H1 (cell line): ENCODE measurements around the gene GPRC5D. TPM values are rescaled to one million over a fixed set of nuclear protein-coding genes. Genes with fewer than 3 reads are reported as not detected.

ENCODE experiments used
- CTCF ChIA-PET: fragments of 300-600 bp; sonication (Branson Sonifier 250); formaldehyde crosslinking; loops from one replicate; lab custom pipeline; 2021; ENCODE audit not compliant: partially characterized antibody; lab: Charles Lee
- POLR2A ChIA-PET: fragments of 300-600 bp; sonication (Branson Sonifier 250); formaldehyde crosslinking; loops from one replicate; lab custom pipeline; 2021; ENCODE audit warnings: inconsistent platforms; ENCODE audit not compliant: partially characterized antibody; lab: Charles Lee
- DNase-seq, 2 experiments: peaks; one replicate each; pipeline versions ENCODE4 v3.0.0 to v3.0.0-alpha.2; 2010 to 2022; ENCODE audit warnings: low spot score in 2 of 2, low read depth in 1 of 2, mixed read lengths in 1 of 2
- FAIRE-seq: peaks from 2 replicates; lab custom pipeline; 2011; peaks lifted over from hg19 to GRCh38; lab: Jason Lieb, UNC
- H2AFZ ChIP-seq: 2 replicates; pipeline ENCODE4 v1.8.1; 2012; ENCODE audit warnings: low read length, inconsistent platforms
- H2AK5ac ChIP-seq: 2 replicates; pipeline ENCODE4 v1.6.1; 2013; ENCODE audit warnings: low read depth, low read length
- H2BK120ac ChIP-seq: replicated peaks from 2 replicates; pipeline ENCODE3; 2013; ENCODE audit warnings: low read depth, low read length, inconsistent platforms
- H2BK12ac ChIP-seq: 2 replicates; pipeline ENCODE4 v1.6.1; 2013; ENCODE audit warnings: low read depth, low read length
- H2BK15ac ChIP-seq: 2 replicates; pipeline ENCODE4 v1.6.1; 2013; ENCODE audit warnings: low read length
- H2BK20ac ChIP-seq: 2 replicates; pipeline ENCODE4 v1.6.1; 2013; ENCODE audit warnings: low read length
- H2BK5ac ChIP-seq: 2 replicates; pipeline ENCODE4 v1.6.1; 2013; ENCODE audit warnings: low read depth, low read length
- H3K14ac ChIP-seq: 2 replicates; pipeline ENCODE4 v1.6.1; 2013; ENCODE audit warnings: inconsistent platforms; ENCODE audit not compliant: insufficient read length
- H3K18ac ChIP-seq: 2 replicates; pipeline ENCODE4 v1.6.1; 2013; ENCODE audit warnings: low read length; ENCODE audit errors: extremely low read depth
- H3K23ac ChIP-seq: 2 replicates; pipeline ENCODE4 v1.6.1; 2013; ENCODE audit warnings: inconsistent platforms; ENCODE audit not compliant: insufficient read length
- H3K23me2 ChIP-seq: 2 replicates; pipeline ENCODE4 v1.6.1; 2013; ENCODE audit warnings: low read depth, low read length
- H3K27ac ChIP-seq: 2 replicates; pipeline ENCODE4 v1.6.1; 2011; ENCODE audit warnings: low read depth, low read length, inconsistent platforms
- H3K27me3 ChIP-seq, 4 experiments: replicated peaks in 1 of 4; 1 replicate in 1 of 4; 2 replicates in 3 of 4; pipeline versions ENCODE4 v1.6.1 to v1.8.1; 2011 to 2013; ENCODE audit warnings: low read length in 3 of 4, mild to moderate bottlenecking in 3 of 4, inconsistent platforms in 2 of 4, mixed read lengths in 2 of 4, moderate library complexity in 1 of 4; ENCODE audit not compliant: control insufficient read depth in 3 of 4, insufficient read depth in 3 of 4; ENCODE audit errors: extremely low read depth in 1 of 4
- H3K36me3 ChIP-seq, 4 experiments: 2 replicates each; pipeline versions ENCODE4 v1.6.1 to v1.8.1; 2011 to 2013; ENCODE audit warnings: mild to moderate bottlenecking in 4 of 4, low read length in 3 of 4, moderate library complexity in 2 of 4, control low read depth in 1 of 4, inconsistent platforms in 1 of 4; ENCODE audit not compliant: insufficient read depth in 4 of 4, control insufficient read depth in 2 of 4
- H3K4ac ChIP-seq: replicated peaks from 2 replicates; pipeline ENCODE3; 2013; ENCODE audit warnings: low read length, low read depth, mixed read lengths, inconsistent platforms; ENCODE audit not compliant: insufficient read length
- H3K4me1 ChIP-seq, 4 experiments: replicated peaks in 1 of 4; 1 replicate in 1 of 4; 2 replicates in 3 of 4; pipeline versions ENCODE4 v1.6.1 to v1.8.1; 2011 to 2013; ENCODE audit warnings: low read length in 3 of 4, inconsistent platforms in 2 of 4, mixed read lengths in 1 of 4; ENCODE audit not compliant: insufficient read depth in 4 of 4, control insufficient read depth in 3 of 4
- H3K4me2 ChIP-seq, 2 experiments: 2 replicates each; pipeline versions ENCODE4 v1.6.1 to v1.8.1; 2011 to 2013; ENCODE audit warnings: low read depth in 2 of 2, low read length in 2 of 2, control low read depth in 1 of 2, inconsistent platforms in 1 of 2, mild to moderate bottlenecking in 1 of 2; ENCODE audit not compliant: insufficient read depth in 1 of 2
- H3K4me3 ChIP-seq, 4 experiments: fragments of 200-600, 300-600 bp in 1 of 4; sonication (generic), shearing (Covaris generic), sonication (Bioruptor Twin) in 1 of 4; 2 replicates each; pipeline versions ENCODE4 v1.5.1 to v1.8.1; 2011 to 2016; ENCODE audit warnings: low read length in 4 of 4, low read depth in 3 of 4, control low read depth in 2 of 4, inconsistent platforms in 2 of 4, mild to moderate bottlenecking in 2 of 4, mixed read lengths in 1 of 4, moderate library complexity in 1 of 4; ENCODE audit not compliant: insufficient read depth in 2 of 4; ENCODE audit errors: extremely low read depth in 1 of 4
- H3K56ac ChIP-seq: replicated peaks from 2 replicates; pipeline ENCODE3; 2013; ENCODE audit warnings: low read depth, mild to moderate bottlenecking, mixed read lengths, low read length, inconsistent platforms; ENCODE audit not compliant: insufficient read length
- H3K79me1 ChIP-seq: 2 replicates; pipeline ENCODE4 v1.6.1; 2013; ENCODE audit warnings: low read depth, low read length, control low read depth
- H3K79me2 ChIP-seq, 2 experiments: 2 replicates each; pipeline versions ENCODE4 v1.6.1 to v1.8.1; 2012 to 2013; ENCODE audit warnings: low read length in 2 of 2, mild to moderate bottlenecking in 2 of 2, inconsistent platforms in 1 of 2; ENCODE audit not compliant: insufficient read depth in 2 of 2, control insufficient read depth in 1 of 2
- H3K9ac ChIP-seq, 4 experiments: replicated peaks in 1 of 4; 1 replicate in 1 of 4; 2 replicates in 3 of 4; pipeline versions ENCODE4 v1.6.1 to v1.8.1; 2011 to 2013; ENCODE audit warnings: low read depth in 3 of 4, low read length in 3 of 4, control low read depth in 2 of 4, mild to moderate bottlenecking in 2 of 4, moderate library complexity in 2 of 4, inconsistent platforms in 1 of 4; ENCODE audit errors: extremely low read depth in 1 of 4
- H3K9me3 ChIP-seq, 2 experiments: 2 replicates each; pipeline versions ENCODE4 v1.6.1 to v1.8.1; 2012 to 2013; ENCODE audit warnings: mild to moderate bottlenecking in 2 of 2, moderate library complexity in 2 of 2, control low read depth in 1 of 2, inconsistent platforms in 1 of 2, low read depth in 1 of 2, low read length in 1 of 2, mixed read lengths in 1 of 2; ENCODE audit not compliant: insufficient read depth in 2 of 2
- H4K20me1 ChIP-seq, 2 experiments: replicated peaks in 1 of 2; 2 replicates each; pipeline versions ENCODE3 to v1.8.1; 2011 to 2013; ENCODE audit warnings: inconsistent platforms in 2 of 2, low read length in 2 of 2, mild to moderate bottlenecking in 1 of 2; ENCODE audit not compliant: insufficient read depth in 2 of 2, control insufficient read depth in 1 of 2
- H4K5ac ChIP-seq: 2 replicates; pipeline ENCODE4 v1.6.1; 2013; ENCODE audit warnings: low read length, low read depth, mixed read lengths, inconsistent platforms; ENCODE audit not compliant: insufficient read length
- H4K8ac ChIP-seq: 2 replicates; pipeline ENCODE4 v1.8.0; 2013; ENCODE audit warnings: mild to moderate bottlenecking, moderate library complexity, low read length, inconsistent platforms; ENCODE audit not compliant: insufficient read depth; ENCODE audit errors: extremely low read depth
- H4K91ac ChIP-seq: replicated peaks from 2 replicates; pipeline ENCODE3; 2013; ENCODE audit warnings: low read length, mixed read lengths, inconsistent platforms; ENCODE audit not compliant: insufficient read length
- ASH2L ChIP-seq: fragments of 200-600, 300-600 bp; sonication (generic); IDR thresholded peaks from one replicate; pipeline ENCODE4 v1.7.1; 2017; ENCODE audit warnings: low read length
- BRCA1 ChIP-seq: IDR thresholded peaks from 2 replicates; pipeline ENCODE4 v1.6.1; 2012; ENCODE audit warnings: low read depth, low read length, improper control_type of control experiment
- CBX5 ChIP-seq: fragments of 300-800, 300-1000 bp; sonication (generic); IDR thresholded peaks from 2 replicates; pipeline ENCODE4 v1.7.1; 2016; ENCODE audit warnings: antibody characterized with exemption, low read length, low read depth
- FOSL1 ChIP-seq: IDR thresholded peaks from 2 replicates; pipeline ENCODE4 v1.6.1; 2011; ENCODE audit warnings: mild to moderate bottlenecking, low read depth, low read length, moderate library complexity; ENCODE audit not compliant: insufficient read depth
- GTF2F1 ChIP-seq: IDR thresholded peaks from 2 replicates; pipeline ENCODE4 v1.6.1; 2012; ENCODE audit warnings: low read depth, low read length, improper control_type of control experiment, borderline replicate concordance
- KDM1A ChIP-seq: fragments of 200-600, 300-600 bp; sonication (generic); IDR thresholded peaks from 2 replicates; pipeline ENCODE4 v1.7.1; 2016; ENCODE audit warnings: mild to moderate bottlenecking, low read length, borderline replicate concordance
- POLR2A ChIP-seq, 2 experiments: IDR thresholded peaks; 1 replicate in 1 of 2; 2 replicates in 1 of 2; pipeline ENCODE4 v1.6.1; 2011; ENCODE audit warnings: low read depth in 2 of 2, low read length in 2 of 2, mild to moderate bottlenecking in 2 of 2; ENCODE audit errors: control extremely low read depth in 1 of 2
- POLR2AphosphoS5 ChIP-seq: IDR thresholded peaks from 2 replicates; pipeline ENCODE4 v1.6.1; 2011; ENCODE audit warnings: low read depth, low read length
- RXRA ChIP-seq: IDR thresholded peaks from 2 replicates; pipeline ENCODE4 v1.6.1; 2011; ENCODE audit warnings: low read depth, mild to moderate bottlenecking, low read length, moderate library complexity; ENCODE audit not compliant: insufficient read depth
- SP2 ChIP-seq: IDR thresholded peaks from 2 replicates; pipeline ENCODE4 v1.6.1; 2012; ENCODE audit warnings: mild to moderate bottlenecking, low read length, inconsistent platforms
- SUZ12 ChIP-seq: fragments of 200-600 bp; sonication (generic); IDR thresholded peaks from 2 replicates; pipeline ENCODE4 v1.6.1; 2012; ENCODE audit warnings: mild to moderate bottlenecking, inconsistent platforms, low read length, moderate library complexity, mixed read lengths
- YY1 ChIP-seq: IDR thresholded peaks from 2 replicates; pipeline ENCODE4 v1.6.1; 2011; ENCODE audit warnings: low read depth, mild to moderate bottlenecking, low read length
- ZNF274 ChIP-seq: IDR thresholded peaks from 2 replicates; pipeline ENCODE4 v1.7.0; 2012; ENCODE audit warnings: low read length, borderline replicate concordance; ENCODE audit errors: extremely low read depth
- WGBS, 2 experiments: shearing (Covaris generic) in 1 of 2; methylation state at CpG; one replicate each; pipeline versions ENCODE4 v1.1.6 to v1.1.7; 2013 to 2015; ENCODE audit warnings: low lambda C conversion rate in 2 of 2, mixed read lengths in 2 of 2, inconsistent platforms in 1 of 2, low coverage in 1 of 2, missing lambda C conversion rate in 1 of 2; ENCODE audit not compliant: insufficient replicate concordance in 2 of 2, insufficient coverage in 1 of 2, insufficient read length in 1 of 2; ENCODE audit errors: extremely low coverage in 1 of 2, missing lambda C conversion rate in 1 of 2; 5-methylcytosine and 5-hydroxymethylcytosine counted together
- polyA plus RNA-seq, 7 experiments: library from polyadenylated mRNA; depleted of rRNA in 3 of 7; stranded (reverse) in 5 of 7; unstranded in 2 of 7; fragments of >200 nt in 5 of 7; fragments of 200-250 nt in 2 of 7; gene quantifications; 1 replicate in 5 of 7; 2 replicates in 1 of 7; 4 replicates in 1 of 7; pipeline versions ENCODE4 v1.2.1 to v1.2.3, GENCODE V29; 2011 to 2013; ENCODE audit warnings: missing spikeins in 2 of 7, mixed read lengths in 2 of 7
- total RNA-seq: library from RNA; stranded (reverse); fragmentation: NEBNext Ultra II Directional; extraction: Animal tissue kit (Norgen Biotek cat#: 25700); gene quantifications from 2 replicates; pipeline ENCODE4 v1.2.1, GENCODE V29; 2021
- TF ChIP-seq, protein P1 (sequence below): IDR thresholded peaks from 2 replicates; pipeline ENCODE4 v1.6.1; 2012; ENCODE audit warnings: inconsistent platforms
- TF ChIP-seq, protein P2 (sequence below): IDR thresholded peaks from 2 replicates; pipeline ENCODE4 v1.6.1; 2012; ENCODE audit warnings: inconsistent platforms

The GPRC5D gene
- total and polyA plus RNA-seq, 2 of the 8 experiments (the other 6 are each of a cell fraction or from before 2014, with no cell fraction given), result 0.45 TPM; not detected in 1

DNA sequence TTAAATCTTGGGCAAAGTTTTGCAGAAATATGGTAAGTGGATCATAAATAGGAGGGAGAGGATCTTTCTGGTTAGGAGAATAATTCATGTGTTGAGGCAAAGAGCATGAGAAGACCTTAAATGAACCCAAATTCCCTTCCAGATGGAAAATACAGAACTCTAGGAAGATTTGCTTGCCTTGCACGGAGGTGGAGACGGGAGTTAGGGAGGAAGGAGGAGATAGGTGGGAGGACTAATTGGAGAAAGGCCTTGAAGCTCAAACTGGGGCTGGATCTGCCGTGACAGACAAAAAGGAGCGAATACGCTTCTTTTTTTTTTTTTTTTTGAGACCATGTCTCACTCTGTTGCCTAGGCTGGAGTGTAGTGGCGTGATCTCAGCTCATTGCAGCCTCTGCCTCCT is 54.7 kb downstream of the GPRC5D start:
- H4K20me1 ChIP-seq, result no peaks in the 10 kb centered on the region
- H2AK5ac ChIP-seq, result no peak overlapping the region
- H3K79me2 ChIP-seq, result no peaks in the 10 kb centered on the region
- H3K4me1 ChIP-seq, result peaks cover 0 to 4% (median 1%) of the 10 kb centered on the region in 4 experiments; a peak in 3 of 7 replicates
- H3K9ac ChIP-seq, result no peak overlapping the region
- H3K4me2 ChIP-seq, result no peak overlapping the region
- H3K23me2 ChIP-seq, result no peaks in the 10 kb centered on the region; the same call in 1 of the 2 replicates
- no peak overlapping the region for H2BK5ac ChIP-seq
- 93% methylated on average over 5 of the region's 6 CpGs; no CpG with 5 or more reads in 1 of the 2 experiments for WGBS, 2 experiments
- H3K4me3 ChIP-seq, result no peak overlapping the region
- no peak overlapping the region for H4K8ac ChIP-seq
- H4K5ac ChIP-seq, result no peak overlapping the region
- H3K18ac ChIP-seq, result no peak overlapping the region
- CTCF ChIA-PET, result interaction anchor here (0.6 to 2.1 kb wide), 5 partner anchors 13 to 315 kb away, joined by 3 to 8 read pairs (median 3); no protein-coding TSS in a partner anchor
- no peak overlapping the region for H2AFZ ChIP-seq
- no peak overlapping the region for H2BK120ac ChIP-seq
- H3K56ac ChIP-seq, result no peak overlapping the region
- no peak overlapping the region for H3K4ac ChIP-seq
- H3K9me3 ChIP-seq, result no peaks in the 10 kb centered on the region
- FAIRE-seq (no peak), DNase-seq (no peak)
- no peaks in the 10 kb centered on the region; the same call in 1 of the 2 replicates for H3K79me1 ChIP-seq
- no peak overlapping the region for H4K91ac ChIP-seq
- no peak overlapping the region for H2BK12ac ChIP-seq
- H3K27ac ChIP-seq, result no peak overlapping the region
- POLR2A ChIA-PET, result no interaction called here
- no peak overlapping the region for H2BK20ac ChIP-seq
- H3K27me3 ChIP-seq, result peaks cover 0 to 7% (median 6%) of the 10 kb centered on the region in 4 experiments; a peak in 5 of 7 replicates
- H3K36me3 ChIP-seq, result no peaks in the 10 kb centered on the region; a peak in 1 of 8 replicates
- no peak overlapping the region for H2BK15ac ChIP-seq
- no peak overlapping the region for H3K14ac ChIP-seq
- H3K23ac ChIP-seq, result no peak overlapping the region
- TF ChIP-seq, protein P1, sequence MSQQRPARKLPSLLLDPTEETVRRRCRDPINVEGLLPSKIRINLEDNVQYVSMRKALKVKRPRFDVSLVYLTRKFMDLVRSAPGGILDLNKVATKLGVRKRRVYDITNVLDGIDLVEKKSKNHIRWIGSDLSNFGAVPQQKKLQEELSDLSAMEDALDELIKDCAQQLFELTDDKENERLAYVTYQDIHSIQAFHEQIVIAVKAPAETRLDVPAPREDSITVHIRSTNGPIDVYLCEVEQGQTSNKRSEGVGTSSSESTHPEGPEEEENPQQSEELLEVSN, result no peak
- TF ChIP-seq KDM1A, result no peak
- no peak for TF ChIP-seq SUZ12
- no peak for TF ChIP-seq POLR2A (IDR thresholded peaks at IDR 0.05; ENCODE audit: control extremely low read depth in 1 of 2, low read depth in 2 of 2, low read length in 2 of 2)
- no peak for TF ChIP-seq POLR2AphosphoS5
- no peak for TF ChIP-seq CBX5
- TF ChIP-seq FOSL1, result no peak
- no peak for TF ChIP-seq ZNF274
- TF ChIP-seq RXRA, result no peak
- TF ChIP-seq BRCA1, result no peak
- TF ChIP-seq YY1, result no peak
- TF ChIP-seq SP2, result no peak
- TF ChIP-seq, protein P2, sequence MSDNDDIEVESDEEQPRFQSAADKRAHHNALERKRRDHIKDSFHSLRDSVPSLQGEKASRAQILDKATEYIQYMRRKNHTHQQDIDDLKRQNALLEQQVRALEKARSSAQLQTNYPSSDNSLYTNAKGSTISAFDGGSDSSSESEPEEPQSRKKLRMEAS, result no peak
- TF ChIP-seq GTF2F1, result no peak
- TF ChIP-seq ASH2L, result no peak
